Measurements from ENCODE around the gene NUBP2.

The NUBP2 gene

GRCh38 chr16:1782408-1783264, at the start of gene NUBP2, which contains the start of gene SPSB3:
Gene NUBP2, plus strand, starts transcription at chr16:1782960. Its CDS starts 61 bp downstream, at chr16:1783021.
Gene SPSB3, minus strand, starts transcription at chr16:1782571. Its CDS starts 1,088 bp downstream, at chr16:1781483.
- peak; percentile 99 for DNase-seq

GRCh38 chr16:1734123-1734522, 48.6 kb upstream of the NUBP2 start:
- no peak for DNase-seq

GRCh38 chr16:1734816-1735215, 47.9 kb upstream of the NUBP2 start:
- DNase-seq: no peak

- DNase-seq: no peak
Observed at GRCh38 chr16:1740234-1740633, 42.5 kb upstream of the NUBP2 start.

GRCh38 chr16:1740781-1741490, 41.8 kb upstream of the NUBP2 start:
- no peak for DNase-seq

- no peak for DNase-seq
Observed at GRCh38 chr16:1741553-1742165, 41.1 kb upstream of the NUBP2 start.

- no peak for DNase-seq
Observed at GRCh38 chr16:1743376-1744337, 39.1 kb upstream of the NUBP2 start.

- no peak for DNase-seq
Observed at GRCh38 chr16:1744338-1744840, 38.4 kb upstream of the NUBP2 start.

- no peak for DNase-seq
Observed at GRCh38 chr16:1745181-1745899, 37.4 kb upstream of the NUBP2 start.

- DNase-seq: no peak
Observed at GRCh38 chr16:1745900-1746692, 36.7 kb upstream of the NUBP2 start.

GRCh38 chr16:1746693-1747195, 36.0 kb upstream of the NUBP2 start:
- no peak for DNase-seq

GRCh38 chr16:1747934-1748333, 34.8 kb upstream of the NUBP2 start:
- DNase-seq: no peak

- DNase-seq: no peak
Observed at GRCh38 chr16:1749152-1750117, 33.3 kb upstream of the NUBP2 start.

- DNase-seq: no peak
Observed at GRCh38 chr16:1751946-1752345, 30.8 kb upstream of the NUBP2 start.

- DNase-seq: no peak
Observed at GRCh38 chr16:1752853-1753252, 29.9 kb upstream of the NUBP2 start.

- no peak for DNase-seq
Observed at GRCh38 chr16:1754204-1754603, 28.6 kb upstream of the NUBP2 start.

GRCh38 chr16:1757714-1758461, 24.9 kb upstream of the NUBP2 start:
- no peak for DNase-seq

- DNase-seq: no peak
Observed at GRCh38 chr16:1758923-1759322, 23.8 kb upstream of the NUBP2 start.

Data from KG1 (cell line).